GM19324 (cell line): Measurements from ENCODE around the gene CRY2.

Experiments
- ATAC-seq: cut with Tn5 transposase; IDR thresholded peaks from one replicate; pipeline ENCODE4 v1.9.1; 2021; ENCODE audit warnings: mild to moderate bottlenecking, moderate library complexity; ENCODE audit not compliant: unreplicated experiment, low FRiP score

CRY2 gene

GRCh38 chr11:45927684-45928413 lies 80.6 kb downstream of the CRY2 start:
- ATAC-seq, result no peak

- no peak for ATAC-seq
Observed at GRCh38 chr11:45928535-45929215, 81.4 kb downstream of the CRY2 start.

- ATAC-seq, result peak; percentile 16
Observed at GRCh38 chr11:45929486-45930030, 82.3 kb downstream of the CRY2 start.

DNA sequence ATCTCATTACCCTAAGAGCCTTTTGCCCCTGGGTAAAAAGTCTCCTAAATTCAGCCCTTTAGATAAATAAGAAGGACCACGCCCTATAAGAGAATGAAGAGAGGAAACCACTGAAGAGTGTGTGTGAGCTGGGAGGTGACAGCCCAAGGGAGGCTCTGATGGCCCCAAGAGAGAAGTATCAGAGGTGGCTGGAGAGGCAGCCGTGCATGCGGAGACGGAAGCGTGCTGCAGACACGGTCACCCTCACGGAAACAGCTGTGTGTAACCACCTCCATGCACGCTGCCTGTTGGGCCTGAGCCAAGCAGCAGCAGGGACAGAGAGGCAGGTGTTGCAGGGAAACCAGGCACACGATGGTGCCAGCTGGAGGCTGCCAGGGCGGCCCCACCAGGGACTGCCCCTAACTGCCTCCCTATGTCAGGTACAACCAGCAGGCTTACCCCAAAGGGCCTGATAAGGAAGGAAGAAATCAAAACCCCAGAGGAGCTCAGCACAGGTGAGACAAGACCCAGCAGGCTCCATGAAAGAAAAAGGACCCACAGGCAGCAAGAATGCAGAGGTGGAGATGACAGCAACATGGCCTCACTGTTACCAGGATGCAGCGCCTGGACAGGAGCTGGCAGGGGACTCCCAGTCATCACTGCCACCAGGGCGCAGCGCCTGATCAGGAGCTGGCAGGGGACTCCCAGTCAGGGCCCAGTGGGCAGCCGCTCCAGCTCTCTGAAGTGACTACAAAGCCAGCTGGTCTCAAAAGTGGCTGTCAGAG lies 82.9 kb downstream of the CRY2 start:
- peak; percentile 94 for ATAC-seq

DNA sequence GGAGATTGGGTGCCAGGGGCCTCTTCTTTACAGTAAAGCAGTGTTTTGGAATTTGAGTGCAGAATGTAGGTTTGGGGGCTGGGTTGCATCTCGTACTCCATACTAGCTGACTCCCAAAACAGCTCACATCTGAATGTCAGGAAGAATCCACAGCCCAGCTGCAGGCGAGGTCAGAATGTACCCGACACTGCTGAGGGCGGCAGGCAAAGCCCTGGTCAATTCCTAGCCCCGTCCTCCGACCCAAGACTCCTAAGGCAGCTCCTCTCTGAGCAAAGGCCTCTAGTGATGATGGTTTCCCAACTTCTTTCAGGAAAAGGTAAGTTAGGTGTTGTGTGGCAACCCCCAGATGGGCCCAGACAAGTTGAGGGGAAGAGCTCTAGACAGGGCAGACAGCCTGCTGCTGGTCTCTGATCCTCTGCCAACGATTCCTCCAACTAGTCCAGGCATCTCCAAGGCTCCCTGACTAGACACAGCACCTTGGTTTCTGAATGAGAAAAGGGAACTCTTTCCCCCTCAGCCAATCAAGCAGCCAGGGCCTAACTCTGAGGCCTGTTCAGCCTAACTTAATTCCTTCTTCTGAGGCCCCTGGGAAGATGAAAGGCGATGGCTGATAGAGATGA lies 83.8 kb downstream of the CRY2 start:
- ATAC-seq, result no peak

DNA sequence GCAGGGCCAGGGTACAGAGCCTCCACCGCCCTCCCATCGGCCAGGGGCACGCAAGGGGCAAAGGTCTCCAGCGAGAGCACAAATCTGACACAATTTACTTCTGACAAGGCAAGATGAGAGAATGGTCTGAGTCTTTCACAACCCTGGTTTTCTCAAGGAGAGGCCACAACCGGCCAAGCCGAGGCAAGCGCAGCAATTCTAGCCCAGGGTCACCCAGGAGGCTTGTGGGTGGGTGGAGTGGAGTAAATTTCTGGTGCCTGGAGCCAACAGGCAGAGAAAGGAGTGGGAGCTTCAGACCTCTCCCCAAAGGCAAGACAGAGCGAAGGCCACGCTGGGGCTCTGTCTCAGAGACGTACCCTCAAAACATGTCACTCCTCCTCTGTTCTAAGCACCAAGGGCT lies 84.5 kb downstream of the CRY2 start:
- no peak for ATAC-seq

DNA sequence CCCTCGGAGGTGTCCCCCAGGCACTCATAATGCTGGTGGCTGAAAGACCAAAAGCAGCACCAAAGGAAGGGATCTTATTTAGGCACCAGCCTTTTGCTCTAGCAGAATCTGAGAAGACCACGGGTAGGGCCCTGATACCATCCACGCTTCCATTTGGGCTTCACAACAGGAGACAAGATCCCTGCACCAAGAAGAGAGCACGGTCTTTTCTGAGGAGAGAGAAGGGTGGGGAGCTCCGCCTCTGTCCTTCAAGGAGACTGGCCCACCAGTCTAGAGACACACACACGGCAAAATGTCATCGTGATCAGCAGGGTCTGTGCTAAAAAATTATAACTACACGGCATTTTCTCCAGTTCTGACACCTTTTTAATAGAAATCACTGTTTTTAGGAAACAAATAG lies 84.9 kb downstream of the CRY2 start:
- no peak for ATAC-seq
